Measurements from ENCODE around the gene C19orf67.

The C19orf67 gene

DNA sequence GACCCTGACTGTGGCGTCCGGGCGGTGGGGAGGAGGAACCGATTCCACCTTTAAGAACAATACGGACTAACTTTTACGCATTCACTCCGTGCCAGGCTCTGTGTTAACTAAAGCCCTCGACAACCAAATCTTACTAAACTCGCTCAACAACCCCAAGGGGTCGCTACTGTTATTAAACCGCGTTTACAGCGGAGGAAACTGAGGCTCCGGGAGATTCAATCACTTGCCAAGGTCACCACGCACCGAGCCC is 3.8 kb upstream of the C19orf67 start:
- peak overlapping the region; percentile 77 for H3K4me3 ChIP-seq (ENCODE audit: low read length)
- H3K9me3 ChIP-seq (ENCODE audit: low read length), result peaks cover 7% of the 10 kb centered on the region
- peaks cover 17% of the 10 kb centered on the region for H3K36me3 ChIP-seq (ENCODE audit: insufficient read depth, low read length)
- H3K4me1 ChIP-seq (ENCODE audit: insufficient read depth, low read length), result peaks cover 10% of the 10 kb centered on the region
- H3K27me3 ChIP-seq (ENCODE audit: insufficient read depth, low read length), result no peaks in the 10 kb centered on the region
- peak overlapping the region; percentile 63 for H2AFZ ChIP-seq (ENCODE audit: low read depth, low read length)

DNA sequence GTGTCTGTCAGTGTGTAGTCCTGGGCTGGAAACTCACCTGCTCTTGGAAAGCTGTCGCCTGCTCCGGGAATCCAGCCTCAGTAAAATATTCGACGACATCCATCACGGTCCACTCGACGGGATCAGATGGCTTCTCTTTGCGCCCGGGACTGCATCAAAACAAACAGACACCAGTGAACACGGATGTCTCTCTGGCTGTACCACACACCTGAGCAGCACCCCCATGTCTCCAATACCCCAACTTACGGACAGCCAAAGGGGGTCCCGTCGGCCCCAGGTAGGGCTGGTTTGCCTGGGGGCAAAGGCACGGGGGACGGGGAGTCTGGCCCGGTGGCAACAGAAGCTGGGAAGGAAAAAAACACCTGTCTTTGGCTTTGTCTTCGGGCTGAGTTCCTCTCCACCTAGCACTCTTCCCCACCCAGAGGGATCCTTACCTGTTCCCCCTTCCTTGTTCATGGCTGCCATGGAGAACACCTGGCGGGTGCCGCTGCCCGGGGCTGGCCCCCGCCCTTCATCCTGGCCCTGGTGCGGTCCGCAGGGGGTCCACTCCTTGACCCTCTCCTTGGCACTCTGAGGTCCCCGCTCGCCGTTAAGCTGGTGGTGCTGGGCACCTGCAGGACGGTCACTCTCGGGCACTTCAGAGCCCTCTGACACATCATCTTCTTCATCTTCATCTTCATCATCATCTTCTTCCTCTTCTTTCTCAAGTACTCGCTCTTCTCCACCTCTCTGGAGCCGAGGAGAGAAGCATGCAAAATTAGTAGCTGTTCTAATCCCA is 3.2 kb upstream of the C19orf67 start:
- Histone ChIP-seq H3K36me3 (ENCODE audit: insufficient read depth, low read length) (peaks cover 17% of the 10 kb centered on the region), H3K9me3 (ENCODE audit: low read length) (peaks cover 7% of the 10 kb centered on the region), H2AFZ (ENCODE audit: low read depth, low read length) (no peak overlapping the region), H3K4me1 (ENCODE audit: insufficient read depth, low read length) (peaks cover 10% of the 10 kb centered on the region), H3K27me3 (ENCODE audit: insufficient read depth, low read length) (no peaks in the 10 kb centered on the region), H3K4me3 (ENCODE audit: low read length) (peak overlapping the region; percentile 77)

DNA sequence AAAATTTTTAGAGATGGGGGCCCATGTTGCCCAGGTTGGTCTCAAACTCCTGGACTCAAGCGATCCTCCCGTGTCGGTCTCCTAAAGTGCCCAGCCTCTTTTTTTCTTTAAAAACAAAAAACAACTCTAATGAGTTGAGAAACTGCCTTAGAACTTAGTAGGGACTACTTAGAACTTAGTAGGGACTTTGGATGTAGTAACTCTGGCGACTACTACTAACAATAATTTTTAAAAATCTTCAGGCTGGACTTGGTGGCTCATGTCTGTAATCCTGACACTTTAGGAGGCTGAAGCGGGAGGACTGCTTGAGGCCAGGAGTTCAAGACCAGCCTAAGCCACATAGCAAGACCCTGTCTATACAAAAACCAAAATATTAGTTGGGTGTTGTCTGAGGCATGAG is 515 bp upstream of the C19orf67 start:
- Histone ChIP-seq H3K9me3 (ENCODE audit: low read length) (no peaks in the 10 kb centered on the region), H3K27me3 (ENCODE audit: insufficient read depth, low read length) (no peaks in the 10 kb centered on the region), H3K4me1 (ENCODE audit: insufficient read depth, low read length) (peaks cover 14% of the 10 kb centered on the region), H2AFZ (ENCODE audit: low read depth, low read length) (no peak overlapping the region), H3K4me3 (ENCODE audit: low read length) (no peak overlapping the region), H3K36me3 (ENCODE audit: insufficient read depth, low read length) (peaks cover 17% of the 10 kb centered on the region)

DNA sequence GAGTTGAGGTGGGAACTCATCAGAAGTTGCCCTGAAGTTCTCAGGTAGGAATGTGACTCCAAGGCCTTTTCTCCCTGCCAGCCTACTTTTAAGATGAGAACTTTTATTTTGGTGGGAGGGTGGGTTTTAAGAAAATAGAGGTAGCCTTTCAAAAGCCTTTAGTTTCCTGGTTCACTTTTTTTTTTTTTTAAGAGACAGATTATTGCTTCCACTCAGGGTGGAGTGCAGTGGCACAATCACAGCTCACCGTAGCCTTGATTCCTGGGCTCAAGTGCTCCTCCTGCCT is 3.0 kb downstream of the C19orf67 start:
- Histone ChIP-seq H2AFZ (ENCODE audit: low read depth, low read length) (no peak overlapping the region), H3K9me3 (ENCODE audit: low read length) (no peaks in the 10 kb centered on the region), H3K4me3 (ENCODE audit: low read length) (no peak overlapping the region), H3K4me1 (ENCODE audit: insufficient read depth, low read length) (peaks cover 9% of the 10 kb centered on the region), H3K36me3 (ENCODE audit: insufficient read depth, low read length) (peaks cover 5% of the 10 kb centered on the region), H3K27me3 (ENCODE audit: insufficient read depth, low read length) (no peaks in the 10 kb centered on the region)

DNA sequence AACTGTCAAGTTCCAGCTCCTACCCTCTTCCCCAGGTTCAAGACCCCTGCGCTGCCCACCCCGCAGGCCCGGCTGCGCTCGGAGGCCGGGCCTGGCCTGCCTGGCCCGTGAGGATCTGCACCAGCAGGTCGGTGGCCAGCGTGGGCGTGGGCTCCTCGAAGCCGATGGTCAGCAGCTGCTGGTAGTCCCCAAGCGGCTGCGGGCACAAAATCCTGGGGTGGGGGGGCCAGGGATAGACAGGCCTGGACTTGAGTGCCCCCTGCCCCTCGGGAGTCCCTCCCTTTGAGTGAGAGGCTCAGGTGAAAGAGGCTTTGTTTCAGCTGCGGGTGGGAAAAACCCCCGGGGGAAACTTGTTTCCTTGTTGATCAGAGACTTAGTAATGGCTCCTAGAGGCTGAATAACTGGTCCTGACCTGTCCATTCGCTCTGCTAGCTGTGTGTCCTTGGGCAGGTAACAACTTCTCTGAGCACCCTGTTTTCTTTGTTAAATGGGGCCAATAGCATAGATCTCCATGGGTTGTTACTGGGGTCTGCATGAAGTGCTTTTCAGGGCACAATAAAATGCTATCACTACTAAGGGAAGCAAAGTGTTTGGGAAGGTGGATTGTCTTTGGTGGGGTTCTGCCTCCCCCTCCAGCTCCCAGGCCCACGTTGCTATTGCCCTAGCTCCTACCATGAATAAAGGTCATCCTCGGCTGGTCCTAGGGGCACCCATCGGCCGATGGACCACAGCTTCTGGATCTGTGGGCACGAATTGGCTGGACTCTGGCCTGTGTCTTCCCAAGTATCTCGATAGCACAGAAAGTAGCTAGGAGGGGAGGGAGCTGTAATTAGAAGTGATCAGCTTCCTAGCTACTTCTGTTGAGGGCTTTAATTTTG is 3.5 kb downstream of the C19orf67 start:
- peak overlapping the region; percentile 69 for H3K4me3 ChIP-seq (ENCODE audit: low read length)
- H2AFZ ChIP-seq (ENCODE audit: low read depth, low read length), result peak overlapping the region; percentile 70
- peaks cover 2% of the 10 kb centered on the region for H3K36me3 ChIP-seq (ENCODE audit: insufficient read depth, low read length)
- no peaks in the 10 kb centered on the region for H3K27me3 ChIP-seq (ENCODE audit: insufficient read depth, low read length)
- peaks cover 9% of the 10 kb centered on the region for H3K4me1 ChIP-seq (ENCODE audit: insufficient read depth, low read length)
- no peaks in the 10 kb centered on the region for H3K9me3 ChIP-seq (ENCODE audit: low read length)

DNA sequence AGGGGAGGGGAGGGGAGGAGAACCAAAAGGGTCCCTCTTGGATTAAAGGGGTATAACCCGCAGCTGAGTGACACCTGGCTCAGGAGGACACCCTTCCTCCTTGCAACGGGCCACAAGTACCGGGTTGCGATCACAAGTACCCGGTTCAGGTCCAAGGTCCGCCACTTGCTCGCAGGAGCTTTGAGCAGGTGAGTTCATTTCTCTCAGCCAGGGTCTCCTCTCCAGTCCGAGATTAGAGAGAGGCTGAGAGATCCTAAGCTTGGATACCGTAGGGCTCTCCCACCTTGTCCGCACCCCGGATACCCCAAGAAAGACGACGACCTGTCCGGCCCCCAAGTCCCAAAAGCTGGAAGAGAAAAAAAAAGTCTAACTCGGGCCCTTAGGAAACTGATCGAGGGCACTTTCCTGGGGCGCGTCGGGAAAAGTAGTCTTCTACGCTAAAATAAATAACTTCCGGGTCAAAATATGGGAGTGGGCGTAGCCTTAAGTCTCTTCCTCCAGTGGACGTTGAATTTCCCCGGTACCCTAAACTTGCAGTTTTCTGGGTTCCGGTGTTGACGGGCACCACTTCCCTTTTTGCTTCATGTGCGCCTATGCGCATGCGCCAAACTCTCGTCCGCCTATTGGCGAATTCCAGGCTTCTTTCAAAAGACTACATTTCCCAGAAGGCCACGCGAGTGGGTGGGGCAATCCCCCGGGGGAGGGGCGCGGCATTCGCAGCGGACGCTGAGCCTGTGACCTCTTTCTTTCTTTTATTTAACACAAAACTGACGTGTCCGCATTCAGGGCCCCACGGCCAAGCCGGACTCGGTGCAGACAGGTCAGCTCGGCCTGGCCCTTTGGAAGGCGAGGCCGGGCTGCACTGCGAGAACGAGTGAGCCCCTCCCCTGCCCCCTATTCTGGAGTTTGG is 4.4 kb downstream of the C19orf67 start:
- H2AFZ ChIP-seq (ENCODE audit: low read depth, low read length), result peak overlapping the region; percentile 70
- peaks cover 9% of the 10 kb centered on the region for H3K4me1 ChIP-seq (ENCODE audit: insufficient read depth, low read length)
- H3K27me3 ChIP-seq (ENCODE audit: insufficient read depth, low read length), result no peaks in the 10 kb centered on the region
- no peaks in the 10 kb centered on the region for H3K36me3 ChIP-seq (ENCODE audit: insufficient read depth, low read length)
- peak overlapping the region; percentile 69 for H3K4me3 ChIP-seq (ENCODE audit: low read length)
- H3K9me3 ChIP-seq (ENCODE audit: low read length), result no peaks in the 10 kb centered on the region

DNA sequence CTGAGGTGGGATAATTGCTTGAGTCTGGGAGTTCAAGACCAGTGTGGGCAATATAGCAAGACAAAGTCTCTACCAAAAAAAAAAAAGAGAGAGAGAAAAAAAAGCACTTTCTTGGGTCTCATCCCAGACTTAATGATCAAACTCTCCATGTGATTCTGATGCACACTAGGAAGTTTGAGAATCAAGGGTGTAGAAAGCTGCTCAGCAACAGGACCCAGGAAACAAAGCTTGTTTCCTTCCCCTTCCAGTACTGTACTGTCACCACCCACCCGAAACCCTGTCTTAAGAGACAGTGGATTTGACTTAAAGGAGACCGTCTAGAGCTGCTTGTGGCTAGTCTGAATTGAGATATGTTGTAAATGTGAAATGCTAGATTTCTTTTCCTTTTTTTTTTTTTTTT is 7.2 kb downstream of the C19orf67 start:
- peaks cover 14% of the 10 kb centered on the region for H3K4me1 ChIP-seq (ENCODE audit: insufficient read depth, low read length)
- H2AFZ ChIP-seq (ENCODE audit: low read depth, low read length), result no peak overlapping the region
- no peaks in the 10 kb centered on the region for H3K36me3 ChIP-seq (ENCODE audit: insufficient read depth, low read length)
- no peaks in the 10 kb centered on the region for H3K27me3 ChIP-seq (ENCODE audit: insufficient read depth, low read length)
- no peak overlapping the region for H3K4me3 ChIP-seq (ENCODE audit: low read length)
- no peaks in the 10 kb centered on the region for H3K9me3 ChIP-seq (ENCODE audit: low read length)

DNA sequence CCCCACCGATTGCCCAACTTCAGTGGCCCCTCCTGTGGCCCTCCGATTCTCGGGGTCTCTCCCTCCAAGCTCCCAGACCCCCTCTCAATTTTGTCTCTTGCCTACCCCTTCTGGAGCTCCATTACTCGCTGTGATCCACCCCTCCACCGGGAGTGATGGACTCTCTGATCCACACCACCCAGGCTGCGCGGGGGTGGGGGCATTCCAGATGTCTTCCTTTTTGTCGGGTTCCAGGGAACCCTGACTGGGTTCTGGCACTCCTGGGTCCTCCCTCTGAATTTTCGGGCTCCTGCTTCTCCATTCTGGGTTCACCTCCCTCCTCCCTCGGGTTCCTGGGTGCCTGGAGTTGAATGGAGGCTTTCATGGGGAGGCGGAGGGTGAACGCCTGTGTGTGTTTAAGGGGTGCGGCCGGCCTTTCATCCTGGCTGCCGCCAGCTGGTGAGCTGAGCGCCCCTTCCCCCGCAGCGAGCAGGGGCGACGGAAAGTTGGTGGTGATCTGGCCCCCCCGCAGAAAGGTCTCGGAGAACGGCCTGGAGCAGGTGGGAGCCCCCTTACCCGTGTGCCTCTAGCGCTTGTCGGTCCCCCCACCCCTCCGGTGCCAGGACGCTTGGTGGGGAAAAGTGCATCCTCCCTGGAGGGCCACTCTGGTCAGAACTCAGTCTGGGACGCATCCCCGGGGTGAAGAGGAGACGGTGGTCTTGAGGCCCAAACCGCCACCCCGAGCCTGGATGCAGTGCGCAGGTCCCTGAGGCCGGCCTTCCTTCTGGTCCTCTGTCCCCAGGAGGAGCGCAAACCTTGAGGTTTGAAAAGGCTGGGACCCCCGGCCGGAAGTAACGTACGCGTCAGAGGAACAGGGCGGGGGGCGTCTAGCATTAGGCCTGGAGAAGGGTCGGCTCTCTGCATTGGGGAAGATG is 11.4 kb downstream of the C19orf67 start:
- H3K4me3 ChIP-seq (ENCODE audit: low read length), result peak overlapping the region; percentile 59
- H3K9me3 ChIP-seq (ENCODE audit: low read length), result no peaks in the 10 kb centered on the region
- peak overlapping the region; percentile 74 for H2AFZ ChIP-seq (ENCODE audit: low read depth, low read length)
- peaks cover 14% of the 10 kb centered on the region for H3K4me1 ChIP-seq (ENCODE audit: insufficient read depth, low read length)
- no peaks in the 10 kb centered on the region for H3K36me3 ChIP-seq (ENCODE audit: insufficient read depth, low read length)
- H3K27me3 ChIP-seq (ENCODE audit: insufficient read depth, low read length), result no peaks in the 10 kb centered on the region

DNA sequence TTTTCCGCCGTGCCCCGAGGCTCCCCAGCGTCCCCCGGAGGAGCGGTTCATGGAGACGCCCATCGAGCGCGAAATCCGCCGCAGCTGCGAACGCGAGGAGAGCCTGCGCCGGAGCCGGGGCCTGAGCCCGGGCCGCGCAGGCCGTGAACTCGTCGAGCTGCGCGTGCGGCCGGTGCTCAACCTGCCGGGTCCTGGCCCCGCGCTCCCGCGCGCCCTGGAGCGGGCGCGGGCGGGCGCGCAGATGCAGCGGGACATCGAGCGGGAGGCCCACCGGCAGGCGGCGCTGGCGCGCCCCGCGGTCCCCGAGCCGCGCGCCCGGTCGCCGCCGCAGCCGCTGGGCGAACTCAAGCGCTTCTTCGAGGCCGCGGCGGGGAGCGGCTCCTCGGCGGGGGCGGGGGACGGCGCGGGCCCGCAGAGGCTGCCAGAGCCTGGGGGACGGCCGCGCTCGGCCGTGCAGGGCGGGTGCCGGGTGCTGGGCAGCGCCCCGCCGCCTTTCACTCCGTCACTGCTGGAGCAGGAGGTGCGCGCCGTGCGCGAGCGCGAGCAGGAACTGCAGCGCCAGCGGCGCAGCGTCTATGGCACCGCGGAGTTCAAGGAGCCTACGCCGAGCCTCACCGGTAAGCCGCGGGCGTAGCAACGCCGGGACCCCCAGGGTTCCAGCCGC is 12.2 kb downstream of the C19orf67 start:
- Histone ChIP-seq H3K4me1 (ENCODE audit: insufficient read depth, low read length) (peaks cover 14% of the 10 kb centered on the region), H3K36me3 (ENCODE audit: insufficient read depth, low read length) (no peaks in the 10 kb centered on the region), H3K4me3 (ENCODE audit: low read length) (peak overlapping the region; percentile 59), H3K9me3 (ENCODE audit: low read length) (no peaks in the 10 kb centered on the region), H3K27me3 (ENCODE audit: insufficient read depth, low read length) (no peaks in the 10 kb centered on the region), H2AFZ (ENCODE audit: low read depth, low read length) (peak overlapping the region; percentile 74)

DNA sequence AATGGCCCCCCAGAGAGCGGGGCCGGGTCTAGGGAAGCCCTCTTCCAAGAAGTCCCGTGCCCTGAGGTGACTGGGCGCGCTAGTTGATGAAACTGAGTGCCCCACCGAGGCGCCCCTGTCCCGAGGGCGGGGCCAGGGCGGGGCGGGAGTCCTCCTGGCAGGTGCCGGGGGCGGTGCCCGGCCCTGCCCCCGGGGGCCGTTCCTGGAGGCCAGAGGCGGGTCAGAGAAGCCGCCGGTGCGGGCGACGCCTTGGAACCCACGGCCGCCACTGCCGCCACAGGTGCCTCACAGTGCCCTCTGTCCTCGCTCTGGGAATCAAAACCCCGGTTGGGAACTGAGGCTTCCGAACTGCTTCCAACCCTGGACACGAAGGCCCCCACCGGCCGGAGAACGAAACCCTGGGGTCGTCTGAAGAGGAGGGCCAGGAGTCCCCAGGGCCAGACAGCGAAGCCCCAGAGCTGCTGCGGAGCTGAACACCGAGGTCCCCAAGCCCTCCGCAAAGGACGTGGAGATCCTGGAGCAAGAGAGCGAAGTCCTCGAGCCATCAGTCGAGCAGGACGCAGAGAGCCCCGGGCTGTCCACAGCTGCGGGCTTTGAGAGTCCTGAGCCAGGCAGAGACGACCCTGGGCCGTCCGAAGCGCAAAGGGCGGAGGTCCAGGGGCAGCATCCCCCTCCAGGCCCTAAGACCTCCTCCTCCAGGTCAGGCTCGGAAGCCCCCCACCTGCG is 12.9 kb downstream of the C19orf67 start, which contains the start of gene MISP3:
MISP3 (plus strand) TSS at position 252 of the 726 bp plus-strand sequence. CDS start 524 bp downstream, outside the sequence.
- Histone ChIP-seq H2AFZ (ENCODE audit: low read depth, low read length) (peak within 1 kb of the TSS; percentile 74), H3K4me1 (ENCODE audit: insufficient read depth, low read length) (peaks cover 14% of the 10 kb centered on the region), H3K27me3 (ENCODE audit: insufficient read depth, low read length) (no peaks in the 10 kb centered on the region), H3K36me3 (ENCODE audit: insufficient read depth, low read length) (no peaks in the 10 kb centered on the region), H3K9me3 (ENCODE audit: low read length) (no peaks in the 10 kb centered on the region), H3K4me3 (ENCODE audit: low read length) (peak within 1 kb of the TSS; percentile 59)

DNA sequence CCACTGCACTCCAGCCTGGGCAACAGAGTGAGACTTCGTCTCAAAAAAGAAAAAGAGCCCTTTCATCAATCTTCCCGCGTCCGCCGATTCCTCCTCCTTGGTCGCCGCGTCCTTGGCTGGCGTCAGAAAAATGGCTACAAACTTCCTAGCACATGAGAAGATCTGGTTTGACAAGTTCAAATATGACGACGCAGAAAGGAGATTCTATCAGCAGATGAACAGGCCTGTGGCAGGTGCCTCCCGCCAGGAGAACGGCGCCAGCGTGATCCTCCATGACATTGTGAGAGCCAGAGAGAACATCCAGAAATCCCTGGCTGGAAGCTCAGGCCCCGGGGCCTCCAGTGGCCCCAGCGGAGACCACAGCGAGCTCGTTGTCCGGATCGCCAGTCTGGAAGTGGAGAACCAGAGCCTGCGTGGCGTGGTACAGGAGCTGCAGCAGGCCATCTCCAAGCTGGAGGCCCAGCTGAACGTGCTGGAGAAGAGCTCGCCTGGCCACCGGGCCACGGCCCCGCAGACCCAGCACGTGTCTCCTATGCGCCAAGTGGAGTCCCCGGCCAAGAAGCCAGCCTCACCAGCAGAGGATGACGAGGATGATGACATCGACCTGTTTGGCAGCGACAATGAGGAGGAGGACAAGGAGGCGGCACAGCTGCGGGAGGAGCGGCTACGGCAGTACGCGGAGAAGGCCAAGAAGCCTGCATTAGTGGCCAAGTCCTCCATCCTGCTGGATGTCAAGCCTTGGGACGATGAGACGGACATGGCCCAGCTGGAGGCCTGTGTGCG is 15.1 kb downstream of the C19orf67 start:
- Histone ChIP-seq H3K9me3 (ENCODE audit: low read length) (no peaks in the 10 kb centered on the region), H3K36me3 (ENCODE audit: insufficient read depth, low read length) (no peaks in the 10 kb centered on the region), H3K4me1 (ENCODE audit: insufficient read depth, low read length) (peaks cover 14% of the 10 kb centered on the region), H2AFZ (ENCODE audit: low read depth, low read length) (no peak overlapping the region), H3K4me3 (ENCODE audit: low read length) (no peak overlapping the region), H3K27me3 (ENCODE audit: insufficient read depth, low read length) (no peaks in the 10 kb centered on the region)

Measured in neuron (in vitro differentiated cells).